HG03025 (cell line): Measurements from ENCODE around the gene GDPD2.

Experiments used
- ATAC-seq: cut with Tn5 transposase; IDR thresholded peaks from one replicate; pipeline ENCODE4 v1.9.1; 2021; ENCODE audit warnings: mild to moderate bottlenecking, moderate library complexity; ENCODE audit not compliant: unreplicated experiment, low FRiP score

Gene GDPD2

GRCh38 chrX:70466968-70467367 is 43.9 kb downstream of the GDPD2 start:
- ATAC-seq = no peak

DNA sequence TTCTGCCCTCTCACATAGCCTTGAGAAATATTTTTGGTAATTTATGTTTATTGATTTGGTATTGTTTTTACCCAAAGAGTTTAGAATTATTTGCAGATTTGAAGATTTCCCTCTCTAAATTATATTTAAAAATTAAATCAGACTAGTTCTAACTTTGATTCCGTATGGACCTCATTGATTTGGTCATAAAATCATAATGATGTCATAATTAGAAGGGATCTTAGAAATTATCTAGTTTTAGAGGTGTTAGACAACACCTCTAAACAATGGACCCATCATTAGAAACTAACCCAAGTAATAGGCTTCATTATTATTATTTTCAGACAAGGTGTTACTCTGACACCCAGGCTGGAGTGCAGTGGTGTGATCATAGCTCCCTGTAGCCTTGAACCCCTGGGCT is 45.6 kb downstream of the GDPD2 start:
- ATAC-seq = no peak

- ATAC-seq = no peak
Measured at GRCh38 chrX:70470850-70471289, 47.8 kb downstream of the GDPD2 start.

DNA sequence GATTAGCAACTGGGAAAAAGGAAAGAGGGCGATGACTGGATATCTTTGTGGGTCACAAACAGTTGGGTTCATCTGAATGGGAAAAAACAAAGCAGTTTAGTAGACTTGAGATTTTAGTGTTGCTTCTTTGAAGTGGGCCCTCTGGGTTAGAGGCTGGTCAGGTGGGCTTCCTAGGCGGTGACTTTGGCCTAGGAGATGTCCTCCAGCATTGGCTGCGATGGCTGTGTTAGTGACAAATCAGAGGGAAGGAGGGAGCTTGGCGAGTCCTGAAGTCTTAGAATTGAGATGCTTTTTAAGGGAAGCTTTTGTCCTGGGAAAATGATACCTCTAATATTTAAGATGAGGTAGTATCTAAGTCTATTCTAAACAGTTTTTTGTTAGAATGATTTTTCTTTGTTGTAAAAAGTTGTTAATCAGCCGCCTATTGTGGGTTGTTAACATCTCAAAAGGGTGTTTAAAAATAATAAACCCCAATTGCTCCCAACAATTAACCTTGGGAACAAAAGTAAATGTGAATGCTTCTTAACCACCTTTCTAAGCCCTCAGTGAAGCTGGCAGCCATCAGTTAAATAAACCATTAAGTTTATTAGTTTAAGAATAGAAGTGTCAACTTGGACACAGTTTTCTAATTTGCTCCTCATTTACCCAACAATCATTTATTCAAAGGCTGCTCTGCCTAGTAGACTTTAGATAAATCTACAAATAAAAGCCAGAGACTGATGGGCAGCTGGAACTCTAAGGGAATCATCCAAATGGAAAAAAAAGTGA is 53.2 kb downstream of the GDPD2 start:
- no peak for ATAC-seq

DNA sequence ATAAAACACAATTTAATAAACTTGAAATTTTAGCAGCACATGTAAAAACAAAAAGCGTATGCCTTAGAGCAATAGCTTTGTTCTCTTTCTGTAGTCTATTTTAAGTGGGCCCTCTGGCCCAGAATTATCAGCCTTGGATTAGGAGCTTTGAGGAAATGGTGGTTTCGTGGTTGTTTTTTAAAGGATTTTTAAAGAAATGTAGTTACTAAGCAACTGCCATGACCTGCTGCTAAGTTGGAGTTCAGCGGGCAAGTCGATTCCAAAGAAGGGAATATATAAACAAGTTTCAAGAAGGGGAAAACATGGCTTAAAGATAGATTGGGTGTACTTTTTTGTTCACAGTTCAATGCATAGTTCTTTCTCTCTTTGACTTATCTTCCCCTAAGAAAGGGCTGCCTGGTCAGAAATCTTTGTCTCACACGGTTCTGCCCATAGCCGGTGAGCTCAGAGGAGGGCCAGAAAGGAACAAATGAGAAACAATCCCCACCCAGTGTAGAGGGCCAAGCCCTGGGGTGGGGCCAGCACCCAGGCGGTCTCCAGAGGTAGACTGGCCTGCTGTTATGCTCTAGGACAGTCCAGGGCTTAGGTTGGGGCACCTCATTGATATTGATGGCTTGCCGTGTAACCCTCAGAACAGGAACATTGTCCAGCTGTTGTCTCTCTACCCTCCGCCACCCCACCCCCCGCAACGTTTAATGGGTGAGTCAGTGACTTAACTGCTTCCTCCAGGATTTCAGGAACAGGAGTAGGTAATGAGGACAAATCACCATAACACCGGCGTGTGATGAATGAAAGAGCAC is 54.0 kb downstream of the GDPD2 start:
- ATAC-seq = no peak

GRCh38 chrX:70477734-70478075 is 54.6 kb downstream of the GDPD2 start:
- no peak for ATAC-seq

- ATAC-seq = no peak
Measured at GRCh38 chrX:70478526-70479245, 55.6 kb downstream of the GDPD2 start.

- no peak for ATAC-seq
Measured at GRCh38 chrX:70479247-70479921, 56.3 kb downstream of the GDPD2 start.

GRCh38 chrX:70479922-70480659 is 57.0 kb downstream of the GDPD2 start:
- ATAC-seq = no peak

DNA sequence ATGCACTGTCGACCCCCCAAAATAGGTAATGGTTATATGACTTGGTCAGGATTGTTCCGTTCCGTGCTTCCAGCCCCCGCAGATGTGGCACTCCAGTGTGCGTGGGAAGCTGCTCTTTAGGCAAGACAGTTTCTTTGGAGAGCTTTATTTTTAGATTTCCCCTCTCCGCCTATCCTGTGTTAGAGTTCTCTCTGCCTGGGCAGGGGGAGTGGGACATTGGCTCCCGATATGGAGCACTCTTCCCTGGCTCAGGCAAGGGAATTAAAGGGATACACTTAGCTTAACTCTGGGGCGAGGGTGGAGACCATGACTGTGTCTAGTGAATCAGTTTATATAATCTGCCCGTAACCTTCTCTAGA is 57.5 kb downstream of the GDPD2 start:
- ATAC-seq = no peak

GRCh38 chrX:70481471-70482270 is 58.6 kb downstream of the GDPD2 start:
- ATAC-seq = no peak

GRCh38 chrX:70482300-70482699 is 59.2 kb downstream of the GDPD2 start:
- ATAC-seq = no peak
